ENCODE data around the gene ANKK1.

Gene ANKK1

GRCh38 chr11:113377681-113378412 is 9.7 kb upstream of the ANKK1 start:
- peak in 1 of 2 donors; percentile 4 for DNase-seq

DNA sequence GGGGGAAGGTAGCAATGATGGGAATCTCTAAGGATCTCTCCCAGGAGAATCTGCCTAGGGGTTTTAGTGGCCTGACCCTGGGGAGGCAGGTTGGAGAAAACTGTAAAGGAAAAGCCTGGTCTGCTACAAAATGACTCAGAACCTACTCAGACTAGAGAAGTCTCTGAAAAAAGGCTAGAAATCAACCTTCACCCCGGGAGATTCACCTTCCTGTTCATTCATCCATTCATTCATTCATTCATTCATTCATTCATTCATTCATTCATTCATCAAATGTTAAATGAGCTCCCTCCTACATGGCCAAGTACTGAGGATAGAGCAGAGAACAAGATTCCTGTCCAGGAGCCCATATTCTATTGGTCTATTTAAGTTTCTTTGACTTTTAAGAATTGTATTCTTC is 8.9 kb upstream of the ANKK1 start:
- DNase-seq, result no peak

GRCh38 chr11:113382121-113382520 is 5.5 kb upstream of the ANKK1 start:
- no peak for DNase-seq

DNA sequence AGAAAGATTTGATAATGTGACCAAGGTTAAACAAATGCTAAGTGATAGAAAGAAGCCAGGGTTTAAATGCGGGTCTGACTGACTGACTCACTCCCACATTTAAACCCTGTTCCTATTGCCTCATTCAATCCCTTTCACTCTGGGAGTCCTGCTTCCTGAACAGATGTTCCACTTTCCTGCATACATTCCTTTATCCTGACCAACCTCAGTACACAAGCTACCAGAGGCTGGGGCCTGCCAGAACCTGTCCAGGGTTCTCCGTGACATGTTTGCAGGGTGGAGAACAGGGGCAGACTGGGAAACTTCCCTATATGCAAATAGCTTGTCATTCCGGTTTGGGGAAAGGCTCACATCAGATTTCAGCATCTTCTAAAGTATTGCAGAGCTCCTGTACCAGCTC is 3.0 kb upstream of the ANKK1 start:
- no peak for DNase-seq

GRCh38 chr11:113385749-113386148 is 1.8 kb upstream of the ANKK1 start:
- no peak for DNase-seq

- DNase-seq, result no peak
Observed at GRCh38 chr11:113386866-113387265, 713 bp upstream of the ANKK1 start.

DNA sequence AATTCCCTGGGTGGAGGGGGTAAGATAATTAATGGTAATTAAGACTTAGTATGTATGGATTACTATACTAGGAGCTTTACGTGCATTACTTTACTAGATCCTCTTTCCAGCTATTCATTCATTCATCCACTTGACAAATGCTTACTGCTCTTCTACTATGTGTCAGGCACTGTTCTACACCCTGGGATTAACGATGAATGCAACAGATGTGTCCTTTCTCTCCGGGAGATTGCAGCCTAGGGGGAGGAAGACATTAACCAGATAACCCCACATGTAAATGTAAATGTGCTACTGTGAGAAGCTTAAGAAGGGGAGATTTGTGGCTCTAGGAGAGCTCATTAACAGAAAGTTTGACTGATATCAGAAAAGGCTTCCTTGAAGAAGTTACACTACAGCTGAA is 1.7 kb downstream of the ANKK1 start:
- DNase-seq, result no peak

DNA sequence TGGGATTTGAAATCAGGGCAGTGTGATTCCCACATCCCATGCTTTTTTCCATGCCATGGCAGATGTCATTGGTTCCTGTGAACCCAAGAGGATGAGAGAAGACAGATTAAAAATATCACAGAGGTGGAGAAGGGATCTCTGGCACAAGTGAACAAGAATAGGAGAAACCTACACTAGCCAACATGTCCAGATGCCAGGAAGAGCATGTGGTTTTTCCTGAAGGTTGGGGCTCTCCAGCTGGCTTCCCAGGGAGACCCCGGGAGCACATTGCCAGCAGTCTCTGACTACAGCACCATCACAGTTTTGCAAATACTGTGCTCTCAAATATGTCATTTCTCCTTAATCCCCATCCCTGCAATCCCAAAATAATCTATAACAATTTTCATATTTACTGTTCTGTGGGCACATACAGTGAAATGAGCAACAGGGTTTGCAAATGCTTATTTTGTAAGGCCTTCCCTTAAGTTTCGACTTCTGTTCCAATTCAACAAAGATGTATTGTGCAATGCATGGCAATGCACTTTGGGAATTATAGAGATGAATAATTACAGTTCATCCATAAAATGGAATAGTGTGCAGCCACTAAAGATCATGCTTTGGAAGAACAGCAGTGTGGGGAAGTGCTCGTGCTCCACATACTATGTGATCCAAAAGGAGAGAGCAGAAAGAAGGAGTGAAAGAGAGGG is 4.8 kb downstream of the ANKK1 start:
- DNase-seq, result no peak

DNA sequence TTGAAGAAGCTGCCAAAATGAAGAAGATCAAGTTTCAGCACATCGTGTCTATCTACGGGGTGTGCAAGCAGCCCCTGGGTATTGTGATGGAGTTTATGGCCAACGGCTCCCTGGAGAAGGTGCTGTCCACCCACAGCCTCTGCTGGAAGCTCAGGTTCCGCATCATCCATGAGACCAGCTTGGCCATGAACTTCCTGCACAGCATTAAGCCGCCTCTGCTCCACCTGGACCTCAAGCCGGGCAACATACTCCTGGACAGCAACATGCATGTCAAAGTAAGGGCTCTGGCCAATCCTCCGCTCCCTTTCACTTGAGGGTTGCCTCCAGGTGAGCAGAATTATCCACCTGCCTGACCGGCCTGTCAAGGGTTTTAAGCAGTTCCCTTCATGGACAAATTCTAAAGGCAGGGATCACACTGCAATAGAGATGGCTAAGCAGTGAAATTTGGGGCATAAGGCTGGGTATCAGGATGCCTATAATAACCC is 6.0 kb downstream of the ANKK1 start:
- DNase-seq, result no peak

GRCh38 chr11:113394919-113395318 is 7.3 kb downstream of the ANKK1 start:
- no peak for DNase-seq

- no peak for DNase-seq
Observed at GRCh38 chr11:113395782-113396336, 8.3 kb downstream of the ANKK1 start.

- no peak for DNase-seq
Observed at GRCh38 chr11:113396690-113397089, 9.1 kb downstream of the ANKK1 start.

GRCh38 chr11:113397212-113397611 is 9.6 kb downstream of the ANKK1 start:
- no peak for DNase-seq

DNA sequence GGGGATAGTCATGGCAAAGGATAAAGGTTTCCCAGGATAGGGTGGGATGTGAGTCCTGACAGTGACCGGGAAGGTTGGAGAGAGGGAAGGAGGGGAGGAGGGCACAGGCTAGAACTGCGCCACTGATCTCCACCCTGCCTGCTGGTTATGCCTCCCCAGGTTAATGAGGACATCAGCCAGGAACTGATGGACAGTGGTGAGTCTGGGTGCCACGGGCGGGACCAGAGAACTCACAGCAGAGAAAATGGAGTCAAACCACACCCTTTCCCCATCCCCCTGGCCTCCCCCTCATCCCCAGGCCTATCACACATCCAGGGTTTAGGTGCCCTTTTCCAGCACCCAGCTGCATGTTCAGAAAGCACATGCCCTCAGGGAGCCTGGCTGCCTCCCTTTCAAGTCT is 10.2 kb downstream of the ANKK1 start:
- no peak for DNase-seq

GRCh38 chr11:113398669-113399430 is 11.3 kb downstream of the ANKK1 start:
- DNase-seq, result no peak

- no peak for DNase-seq
Observed at GRCh38 chr11:113400631-113401230, 13.2 kb downstream of the ANKK1 start.

DNA sequence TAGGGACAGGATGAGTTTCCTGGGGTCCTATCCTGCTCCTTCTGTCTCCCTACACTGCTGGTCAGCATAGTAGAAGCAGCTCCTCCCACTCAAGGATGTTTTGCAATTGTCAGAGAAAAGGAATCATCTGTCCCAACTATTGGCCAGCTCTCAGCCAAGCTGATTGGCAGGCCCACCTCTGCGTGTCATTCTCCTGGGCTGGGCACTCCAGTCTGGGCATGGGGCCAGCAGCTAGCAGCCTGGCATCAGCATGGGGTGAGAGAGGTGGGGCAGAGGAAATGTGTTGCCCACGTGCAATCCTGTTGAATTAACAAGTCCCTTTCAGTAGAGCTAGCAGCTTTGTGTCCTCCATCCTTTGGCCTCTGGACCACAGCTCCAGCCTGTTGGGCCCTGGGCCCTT is 14.1 kb downstream of the ANKK1 start:
- no peak for DNase-seq

- no peak for DNase-seq
Observed at GRCh38 chr11:113404859-113405430, 17.4 kb downstream of the ANKK1 start.

DNA sequence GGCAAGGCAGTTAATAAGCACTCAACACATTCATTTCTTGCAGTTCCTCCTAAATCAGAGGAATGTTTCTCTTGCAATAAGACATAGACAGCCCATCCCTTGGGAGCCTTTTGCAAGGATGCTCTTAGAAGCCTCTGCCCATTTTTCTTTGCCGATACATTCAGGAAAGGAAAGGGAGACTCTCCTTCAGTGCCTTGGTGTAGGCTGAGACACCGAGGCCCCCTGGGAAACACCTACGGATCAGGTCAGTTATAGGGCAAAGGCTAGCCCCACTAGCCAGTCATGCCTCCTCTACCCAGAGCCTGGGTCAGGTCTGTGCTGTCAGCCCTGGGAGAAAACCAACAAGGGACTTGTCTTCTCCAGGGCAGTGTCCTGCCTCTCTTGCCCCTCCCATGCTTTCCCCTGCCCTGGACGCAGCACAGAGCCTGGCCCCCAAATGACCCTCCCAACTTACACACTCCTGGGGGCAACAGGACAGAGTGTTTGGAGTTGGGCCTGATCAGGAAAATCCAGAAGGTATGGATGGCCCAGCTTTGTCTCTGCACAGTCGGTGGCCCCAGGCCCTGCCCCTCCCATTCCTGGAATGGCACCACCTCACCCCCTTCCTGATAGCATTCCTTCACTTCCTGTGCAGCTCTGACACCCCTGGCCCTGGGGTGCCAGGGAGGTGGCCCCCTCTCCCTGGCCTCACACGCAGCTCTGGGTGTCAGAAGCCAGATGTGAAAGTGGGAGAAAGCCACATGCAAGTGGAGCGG is 18.3 kb downstream of the ANKK1 start:
- DNase-seq, result no peak

DNA sequence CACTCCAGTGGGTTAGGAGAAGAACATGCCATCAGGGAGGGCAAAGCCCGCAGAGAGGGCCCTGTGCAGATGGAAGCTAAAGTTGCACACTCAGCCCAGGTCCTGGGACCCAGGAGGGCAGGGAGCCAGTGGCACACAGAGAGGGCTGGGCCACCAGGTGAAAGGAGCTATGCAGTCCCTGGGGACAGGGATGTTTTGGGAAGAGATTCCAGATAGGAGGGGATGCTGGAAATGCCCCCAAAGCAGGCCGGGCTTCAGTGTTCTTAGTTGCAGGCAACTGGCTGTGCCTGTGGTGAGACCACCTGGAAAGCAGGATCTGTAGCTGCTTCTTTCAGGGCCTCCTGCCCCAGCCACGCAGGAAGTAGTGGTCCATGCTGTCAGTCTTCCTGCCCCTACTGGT is 19.6 kb downstream of the ANKK1 start:
- no peak for DNase-seq

- DNase-seq, result no peak
Observed at GRCh38 chr11:113408206-113408605, 20.6 kb downstream of the ANKK1 start.

GRCh38 chr11:113408887-113409286 is 21.3 kb downstream of the ANKK1 start:
- DNase-seq, result no peak
